Cardiac atrium fibroblast (primary cell): ENCODE measurements around the gene C11orf98. TPM values are rescaled to one million over a fixed set of nuclear protein-coding genes. Genes with fewer than 3 reads are reported as not detected.

ENCODE experiments used
- total RNA-seq: library from RNA; depleted of rRNA; stranded (reverse); fragments of >200 nt; gene quantifications from 2 replicates; pipeline ENCODE4 v1.2.3, GENCODE V29; 2015

C11orf98 gene
- 57.8 and 68.1 TPM in 2 replicates for total RNA-seq

GRCh38 chr11:62665075-62665598 is at the start of gene C11orf98, which contains the start of gene CSKMT:
TSS of gene C11orf98 (minus strand) at chr11:62665210. CDS start at chr11:62665169, 41 bp downstream.
TSS of gene CSKMT (plus strand) at chr11:62665312. CDS start at chr11:62665880, 568 bp downstream.

GRCh38 chr11:62707277-62707861 is 42.4 kb upstream of the C11orf98 start, which contains the start of the genes BSCL2 and GNG3:
TSS of gene BSCL2 (minus strand) at chr11:62707424. CDS start at chr11:62707195, 229 bp downstream.
TSS of gene GNG3 (plus strand) at chr11:62707676. CDS start at chr11:62708296, 620 bp downstream.

GRCh38 chr11:62689421-62690183 is 24.6 kb upstream of the C11orf98 start, which contains the start of gene LRRN4CL:
TSS of gene LRRN4CL (minus strand) at chr11:62689530. CDS start at chr11:62688508, 1,022 bp downstream.

DNA sequence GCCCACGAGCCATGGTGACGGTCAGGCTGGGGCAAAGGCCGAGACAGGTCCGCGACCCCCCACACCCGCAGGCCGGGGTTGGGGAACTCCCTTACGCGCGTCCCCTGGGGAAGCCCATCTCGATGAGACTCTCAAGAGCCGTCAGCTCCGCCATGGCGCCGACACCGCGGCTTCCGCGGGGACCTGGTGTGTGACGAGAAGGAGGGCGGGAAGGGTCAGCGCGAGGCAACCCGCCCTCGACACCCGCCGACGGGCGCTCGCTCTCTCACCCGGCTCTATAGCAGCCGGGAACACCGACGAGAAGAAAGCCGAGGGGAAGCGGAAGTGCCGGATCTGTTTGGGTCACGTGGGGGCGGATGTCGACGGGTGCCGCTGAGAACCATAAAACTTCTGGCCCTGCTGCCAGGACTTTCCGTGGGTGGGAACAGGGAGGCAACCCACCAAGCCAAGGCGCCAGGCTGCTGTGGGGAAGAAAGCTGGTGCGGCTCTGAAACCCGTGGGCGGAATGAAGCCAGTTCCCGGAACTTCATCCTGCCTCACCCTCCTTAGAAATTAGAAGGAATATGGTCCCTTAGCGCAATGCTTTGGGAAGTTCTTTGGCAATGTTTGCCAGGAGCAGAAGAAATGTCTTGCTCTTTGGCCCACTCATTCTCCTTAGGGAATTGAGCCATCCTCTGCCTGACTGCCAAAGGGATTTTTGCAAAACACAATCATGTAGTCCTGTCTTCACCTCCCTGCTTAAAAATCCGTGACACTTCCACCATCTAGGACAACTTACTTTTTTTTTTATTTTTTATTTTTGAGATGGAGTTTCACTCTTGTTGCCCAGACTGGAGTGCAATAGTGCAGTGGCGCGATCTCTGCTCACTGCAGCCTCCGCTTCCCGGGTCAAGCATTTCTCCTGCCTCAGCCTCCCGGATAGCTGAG is 14.0 kb upstream of the C11orf98 start, which contains the start of gene UBXN1:
Gene UBXN1, minus strand, starts transcription at position 304 of the 927 bp plus-strand sequence. Its CDS starts 150 bp downstream, at position 154.

DNA sequence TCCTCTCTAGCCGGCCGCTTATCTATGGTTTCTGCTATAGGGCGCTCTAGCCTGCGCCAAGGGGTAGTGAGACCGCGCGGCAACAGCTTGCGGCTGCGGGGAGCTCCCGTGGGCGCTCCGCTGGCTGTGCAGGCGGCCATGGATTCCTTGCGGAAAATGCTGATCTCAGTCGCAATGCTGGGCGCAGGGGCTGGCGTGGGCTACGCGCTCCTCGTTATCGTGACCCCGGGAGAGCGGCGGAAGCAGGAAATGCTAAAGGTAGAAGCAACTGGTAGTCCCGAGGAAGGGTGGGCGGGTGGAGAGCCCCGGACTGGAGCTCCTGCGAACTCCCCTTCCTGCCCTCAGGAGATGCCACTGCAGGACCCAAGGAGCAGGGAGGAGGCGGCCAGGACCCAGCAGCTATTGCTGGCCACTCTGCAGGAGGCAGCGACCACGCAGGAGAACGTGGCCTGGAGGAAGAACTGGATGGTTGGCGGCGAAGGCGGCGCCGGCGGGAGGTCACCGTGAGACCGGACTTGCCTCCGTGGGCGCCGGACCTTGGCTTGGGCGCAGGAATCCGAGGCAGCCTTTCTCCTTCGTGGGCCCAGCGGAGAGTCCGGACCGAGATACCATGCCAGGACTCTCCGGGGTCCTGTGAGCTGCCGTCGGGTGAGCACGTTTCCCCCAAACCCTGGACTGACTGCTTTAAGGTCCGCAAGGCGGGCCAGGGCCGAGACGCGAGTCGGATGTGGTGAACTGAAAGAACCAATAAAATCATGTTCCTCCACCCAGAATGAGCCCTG is 6.8 kb upstream of the C11orf98 start, which contains the start of the genes LBHD1 and UQCC3:
Gene LBHD1, minus strand, starts transcription at position 660 of the 782 bp plus-strand sequence. CDS start 2,236 bp downstream, outside the sequence.
Gene UQCC3, plus strand, starts transcription at position 66 of the 782 bp plus-strand sequence. Its CDS starts 73 bp downstream, at position 139.

DNA sequence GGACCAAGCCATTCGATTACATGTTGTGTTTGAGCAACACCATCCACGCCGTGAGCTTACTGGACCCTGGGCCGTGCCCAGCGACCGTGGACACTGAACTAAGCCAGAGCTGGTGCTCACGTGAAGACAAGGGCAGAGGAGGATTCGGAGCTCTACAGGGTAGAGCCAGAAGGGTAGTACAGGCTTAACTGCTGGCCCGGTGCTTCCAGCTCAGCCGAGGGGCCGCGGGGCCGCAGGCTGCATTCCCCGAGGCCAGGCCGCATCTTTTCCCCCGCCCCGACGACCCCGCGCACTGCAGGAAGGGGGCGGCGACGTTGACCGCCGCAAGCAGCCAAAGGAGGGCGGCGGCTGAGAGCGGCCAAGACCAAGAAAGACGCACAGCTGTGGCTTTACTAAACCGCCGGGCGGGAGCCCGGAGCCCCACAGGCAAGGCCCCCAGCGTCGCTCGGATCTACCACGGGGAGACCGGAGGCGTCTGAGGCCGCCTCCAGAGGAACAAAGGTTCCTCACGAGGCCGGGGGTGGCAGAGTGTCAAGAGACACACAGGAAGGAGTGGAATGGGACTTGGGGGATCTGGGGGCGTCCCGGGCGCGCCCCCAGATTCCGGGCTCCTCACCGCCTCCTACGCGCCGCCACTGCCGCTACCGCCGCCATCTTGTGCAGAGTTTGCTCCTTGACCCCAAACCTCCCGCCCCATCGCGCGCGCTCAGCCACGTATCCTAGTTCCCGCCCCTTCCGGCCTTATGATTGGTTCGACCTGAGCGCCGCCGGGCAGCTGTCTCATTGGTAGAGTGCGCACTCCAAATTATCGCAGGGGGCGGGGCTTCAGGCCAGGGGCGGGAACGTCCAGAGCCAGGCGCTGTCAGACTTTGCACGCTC is 18.8 kb downstream of the C11orf98 start, which contains the start of gene GANAB:
Gene GANAB, minus strand, starts transcription at position 668 of the 879 bp plus-strand sequence. Its CDS starts 14 bp downstream, at position 654.

DNA sequence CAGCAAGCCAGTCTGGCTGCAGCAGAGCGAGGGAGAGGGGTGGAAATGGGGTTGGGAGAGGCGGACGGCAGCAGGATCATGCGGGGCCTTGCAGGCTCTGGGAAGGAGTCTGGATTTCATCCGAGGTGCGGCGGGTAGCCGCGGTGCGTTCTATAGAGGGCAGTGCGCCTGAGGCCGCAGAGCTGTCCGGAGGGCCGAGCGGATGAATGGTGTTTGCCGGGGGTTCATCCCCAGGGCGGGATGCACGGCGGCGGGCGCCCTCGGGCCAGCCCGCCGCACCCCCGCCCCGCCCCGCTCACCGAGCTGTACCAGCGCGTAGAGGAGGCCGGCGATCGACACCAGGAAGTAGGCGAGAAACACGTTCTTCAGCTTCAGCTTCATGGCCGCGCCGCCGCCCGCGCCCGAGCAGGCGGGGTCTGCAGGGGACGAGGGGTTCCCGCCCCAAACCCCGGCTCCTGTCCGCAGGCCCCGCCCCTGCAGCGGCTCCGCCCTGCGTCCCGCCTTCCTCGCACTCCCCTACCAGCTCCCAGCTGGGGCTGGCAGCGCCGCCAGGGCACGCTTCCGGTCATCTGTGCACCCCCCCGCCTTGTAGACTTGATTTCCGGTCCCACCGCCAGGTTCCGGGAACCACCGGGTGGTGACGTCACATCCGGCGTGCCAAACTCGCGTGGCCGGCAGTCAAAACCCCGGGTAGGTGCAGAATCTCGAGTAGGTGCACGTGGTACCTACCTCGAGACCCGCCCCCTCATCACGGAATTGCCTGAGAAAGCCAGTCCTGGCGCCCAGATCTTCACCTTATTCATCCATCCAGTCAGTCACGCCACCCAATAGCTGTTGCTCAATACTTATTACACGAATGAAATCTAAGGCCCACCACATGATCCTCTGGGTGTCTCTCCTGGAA is 43.2 kb downstream of the C11orf98 start, which contains the start of gene B3GAT3:
Gene B3GAT3, minus strand, starts transcription at position 420 of the 904 bp plus-strand sequence. Its CDS starts 39 bp downstream, at position 381.

Other genes starting within 250 kb of the C11orf98 start
- not detected in 2 replicates for gene SCGB1A1, start 246.2 kb downstream of the C11orf98 start, total RNA-seq
- 394 and 434 TPM in 2 replicates for gene AHNAK, start 118.4 kb downstream of the C11orf98 start, total RNA-seq
- 2,078 and 2,099 TPM in 2 replicates for gene EEF1G, start 91.3 kb downstream of the C11orf98 start, total RNA-seq
- 6.9 and 12.0 TPM in 2 replicates for gene TUT1, start 73.7 kb downstream of the C11orf98 start, total RNA-seq
- 72.6 and 86.1 TPM in 2 replicates for gene MTA2, start 63.3 kb downstream of the C11orf98 start, total RNA-seq
- 25.8 and 43.1 TPM in 2 replicates for gene EML3, start 52.4 kb downstream of the C11orf98 start, total RNA-seq
- gene ROM1, start 52.0 kb downstream of the C11orf98 start, total RNA-seq: 9.2 and 24.7 TPM in 2 replicates
- 24.9 and 44.4 TPM in 2 replicates for gene B3GAT3, start 43.2 kb downstream of the C11orf98 start, total RNA-seq
- 314 and 339 TPM in 2 replicates for gene GANAB, start 18.6 kb downstream of the C11orf98 start, total RNA-seq
- 27.1 and 27.7 TPM in 2 replicates for gene INTS5, start 11.9 kb downstream of the C11orf98 start, total RNA-seq
- 1.4 and 7.5 TPM in 2 replicates for gene CSKMT, start 102 bp upstream of the C11orf98 start, total RNA-seq
- gene UQCC3, start 6.5 kb upstream of the C11orf98 start, total RNA-seq: 6.0 and 8.3 TPM in 2 replicates
- gene LBHD1, start 7.1 kb upstream of the C11orf98 start, total RNA-seq: 1.1 and 5.2 TPM in 2 replicates
- gene UBXN1, start 13.9 kb upstream of the C11orf98 start, total RNA-seq: 71.9 and 88.5 TPM in 2 replicates
- gene LRRN4CL, start 24.3 kb upstream of the C11orf98 start, total RNA-seq: 0.72 and 1.5 TPM in 2 replicates
- gene BSCL2, start 42.2 kb upstream of the C11orf98 start, total RNA-seq: 29.8 and 44.4 TPM in 2 replicates
- gene GNG3, start 42.5 kb upstream of the C11orf98 start, total RNA-seq: not detected in 2 replicates
- gene HNRNPUL2, start 62.2 kb upstream of the C11orf98 start, total RNA-seq: 4.9 and 20.2 TPM in 2 replicates
- 15.7 and 16.1 TPM in 2 replicates for gene TTC9C, start 63.3 kb upstream of the C11orf98 start, total RNA-seq
- 6.5 and 7.6 TPM in 2 replicates for gene ZBTB3, start 89.0 kb upstream of the C11orf98 start, total RNA-seq
- 61.4 and 68.5 TPM in 2 replicates for gene POLR2G, start 96.4 kb upstream of the C11orf98 start, total RNA-seq
- gene TAF6L, start 106.2 kb upstream of the C11orf98 start, total RNA-seq: 10.7 and 11.7 TPM in 2 replicates
- gene TMEM179B, start 122.2 kb upstream of the C11orf98 start, total RNA-seq: 77.8 and 83.1 TPM in 2 replicates
- 18.6 and 31.2 TPM in 2 replicates for gene TMEM223, start 126.8 kb upstream of the C11orf98 start, total RNA-seq
- gene NXF1, start 140.2 kb upstream of the C11orf98 start, total RNA-seq: 19.3 and 20.2 TPM in 2 replicates
- 57.0 and 62.5 TPM in 2 replicates for gene STX5, start 166.8 kb upstream of the C11orf98 start, total RNA-seq
- gene TEX54, start 167.6 kb upstream of the C11orf98 start, total RNA-seq: not detected in 2 replicates
- 20.4 and 50.1 TPM in 2 replicates for gene WDR74, start 174.4 kb upstream of the C11orf98 start, total RNA-seq
- 153 and 162 TPM in 2 replicates for gene SLC3A2, start 215.7 kb upstream of the C11orf98 start, total RNA-seq